Astrocyte of the cerebellum (primary cell): Measurements from ENCODE around the gene OR6T1.

Experiments used
- DNase-seq: peaks from one replicate; pipeline ENCODE4 v3.0.0-alpha.2; 2011; ENCODE audit warnings: low read depth
- H3K4me3 ChIP-seq: 2 replicates; pipeline ENCODE4 v1.5.1; 2011; ENCODE audit warnings: mild to moderate bottlenecking, low read depth, low read length, moderate library complexity
- CTCF ChIP-seq: IDR thresholded peaks from 2 replicates; pipeline ENCODE4 v1.5.1; 2012; ENCODE audit warnings: low read length, low read depth, moderate library complexity, mild to moderate bottlenecking; ENCODE audit errors: missing control alignments
- in situ Hi-C: cut with HindIII; loops from 2 replicates; pipeline ENCODE4 v1.10.0; 2017; ENCODE audit warnings: low sequenced_read_pairs

The OR6T1 gene

GRCh38 chr11:123903932-123904331, 39.7 kb downstream of the OR6T1 start:
- DNase-seq = no peak
- in situ Hi-C loops = no loop called here
- no peak for TF ChIP-seq CTCF
- no peak overlapping the region for H3K4me3 ChIP-seq

DNA sequence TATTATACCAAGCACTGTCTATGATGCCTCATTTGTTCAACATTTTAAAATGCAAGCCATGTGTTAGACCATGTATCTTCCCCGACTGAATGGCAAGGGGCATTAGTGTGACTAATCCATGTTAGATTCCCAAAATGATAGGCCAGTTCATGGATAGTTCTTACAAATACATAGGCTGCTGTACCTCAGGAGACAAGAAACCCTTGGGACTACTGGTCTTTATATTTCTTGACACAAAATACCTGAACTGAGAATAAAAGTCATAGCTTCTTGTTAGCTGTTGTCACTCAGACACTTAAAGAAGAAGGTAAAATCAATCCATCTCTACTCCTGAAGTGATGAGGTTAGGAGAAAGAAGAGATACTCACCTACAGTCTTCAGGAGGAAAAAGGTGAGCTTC, 41.8 kb downstream of the OR6T1 start, which contains the start of gene OR8D4:
OR8D4 (plus strand) TSS at position 301 of the 400 bp plus-strand sequence. CDS start 4,265 bp downstream, outside the sequence.
- no peak for DNase-seq
- H3K4me3 ChIP-seq = no peak within 1 kb of the TSS
- no peak for TF ChIP-seq CTCF
- in situ Hi-C loops = no loop called here

GRCh38 chr11:123899792-123900191, 43.8 kb downstream of the OR6T1 start:
- no peak for TF ChIP-seq CTCF
- DNase-seq = no peak
- H3K4me3 ChIP-seq = no peak overlapping the region
- in situ Hi-C loops = no loop called here
